GM12891 (cell line): ENCODE results near the gene ZGPAT.

ENCODE experiments used
- PAX5 ChIP-seq: IDR thresholded peaks from 2 replicates; pipeline ENCODE4 v1.6.1; 2011; ENCODE audit warnings: low read length, moderate library complexity, mild to moderate bottlenecking; ENCODE audit not compliant: insufficient read depth, severe bottlenecking
- POLR2A ChIP-seq: IDR thresholded peaks from 2 replicates; pipeline ENCODE4 v1.6.1; 2011; ENCODE audit warnings: low read depth, low read length, control low read depth
- POLR2AphosphoS5 ChIP-seq: IDR thresholded peaks from 2 replicates; pipeline ENCODE4 v1.6.1; 2011; ENCODE audit warnings: low read depth, low read length, control low read depth
- SPI1 ChIP-seq: IDR thresholded peaks from 2 replicates; pipeline ENCODE4 v1.6.1; 2011; ENCODE audit warnings: low read depth, low read length, control low read depth
- TAF1 ChIP-seq: IDR thresholded peaks from 2 replicates; pipeline ENCODE4 v1.6.1; 2011; ENCODE audit warnings: low read depth, low read length, control low read depth

DNA sequence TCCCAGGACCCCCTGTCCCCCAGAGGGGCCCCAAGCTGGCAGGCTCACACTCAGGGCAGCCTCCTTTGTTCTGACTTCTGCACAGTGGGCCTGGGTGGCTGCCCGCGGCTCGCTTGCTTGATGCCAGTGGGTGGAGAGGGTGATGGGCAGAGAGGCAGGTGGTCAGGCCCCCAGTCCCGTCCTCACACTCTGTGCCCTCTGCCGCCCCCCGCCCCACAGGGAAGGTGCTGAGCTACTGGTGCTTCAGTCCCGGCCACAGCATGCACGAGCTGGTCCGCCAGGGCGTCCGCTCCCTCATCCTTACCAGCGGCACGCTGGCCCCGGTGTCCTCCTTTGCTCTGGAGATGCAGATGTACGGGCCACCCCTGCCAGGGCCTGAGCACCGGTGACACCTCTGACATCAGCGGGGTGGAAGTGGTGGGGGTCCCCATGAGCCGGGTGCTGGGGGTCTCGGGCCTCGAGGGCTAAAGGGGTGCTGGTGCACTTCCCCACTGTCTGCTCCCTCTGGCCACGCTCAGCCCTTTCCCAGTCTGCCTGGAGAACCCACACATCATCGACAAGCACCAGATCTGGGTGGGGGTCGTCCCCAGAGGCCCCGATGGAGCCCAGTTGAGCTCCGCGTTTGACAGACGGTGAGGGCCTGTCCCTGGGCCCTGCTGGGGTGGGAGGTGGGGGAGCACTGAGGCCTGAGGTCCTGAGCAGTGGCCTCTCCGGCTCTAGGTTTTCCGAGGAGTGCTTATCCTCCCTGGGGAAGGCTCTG is 20.2 kb upstream of the ZGPAT start:
- TF ChIP-seq POLR2A (no peak), POLR2AphosphoS5 (no peak), TAF1 (no peak), PAX5 (no peak), SPI1 (no peak)
